ENCODE data around the gene LRAT. TPM values are rescaled to one million over a fixed set of nuclear protein-coding genes. Genes with fewer than 3 reads are reported as not detected.

Gene LRAT
- total RNA-seq, 3 donors from 2014 or later = not detected

Other genes starting within 250 kb of the LRAT start
- gene PLRG1, start 193.6 kb upstream of the LRAT start, total RNA-seq = 100 to 1,000 TPM; 122 to 135 (median 133) TPM
- gene FGB, start 181.0 kb upstream of the LRAT start, total RNA-seq = 1 to 10 TPM; 1.6 to 1.9 (median 1.7) TPM
- 1 to 10 TPM; 2.1 to 4.1 (median 3.3) TPM for gene FGA, start 153.3 kb upstream of the LRAT start, total RNA-seq
- gene FGG, start 131.3 kb upstream of the LRAT start, total RNA-seq = 1 to 10 TPM in 2 of 3 donors, under 1 TPM in 1; 0.92 to 2.0 (median 1.8) TPM
- not detected for gene RBM46, start 37.3 kb downstream of the LRAT start, total RNA-seq